Natural killer cell (primary cell): Measurements from ENCODE around the gene ST6GAL1. TPM values are rescaled to one million over a fixed set of nuclear protein-coding genes. Genes with fewer than 3 reads are reported as not detected.
"Not testable (repeated sequence)": the region's sequence is repeated elsewhere in the genome, so short reads cannot be mapped to it uniquely, and the experiment has no call there.

Source experiments
- ATAC-seq, 3 donors: fragments of 150-1000 bp in 2 of 3; fragments of 200-7000 bp in 1 of 3; cut with Tn5 transposase; 1 replicate in 1 of 3; 2 replicates in 2 of 3; pipeline ENCODE4 v1.10.0; 2021; ENCODE audit warnings: mild to moderate bottlenecking in 2 of 3, moderate library complexity in 2 of 3
- DNase-seq, 2 donors: peaks; one replicate each; pipeline versions ENCODE4 v3.0.0 to v3.0.0-alpha.2; 2013 to 2021; ENCODE audit warnings: mixed read lengths in 1 of 2
- H3K27ac ChIP-seq: one replicate; pipeline ENCODE4 v1.5.1; 2013; ENCODE audit warnings: mild to moderate bottlenecking, low read length
- H3K27me3 ChIP-seq: one replicate; pipeline ENCODE4 v1.6.1; 2013; ENCODE audit warnings: low read length; ENCODE audit not compliant: control insufficient read depth, insufficient read depth
- H3K36me3 ChIP-seq: one replicate; pipeline ENCODE4 v1.6.1; 2013; ENCODE audit warnings: low read length; ENCODE audit not compliant: control insufficient read depth, insufficient read depth
- H3K4me1 ChIP-seq: one replicate; pipeline ENCODE4 v1.6.1; 2013; ENCODE audit warnings: low read length; ENCODE audit not compliant: control insufficient read depth, insufficient read depth
- H3K4me3 ChIP-seq: one replicate; pipeline ENCODE4 v1.5.1; 2013; ENCODE audit warnings: low read length
- H3K9me3 ChIP-seq: one replicate; pipeline ENCODE4 v1.6.1; 2013; ENCODE audit warnings: low read length; ENCODE audit not compliant: control insufficient read depth, insufficient read depth
- H3K27ac Mint-ChIP-seq, 2 donors: one replicate each; pipeline ENCODE4 v1.8.0; 2022; ENCODE audit warnings: mild to moderate bottlenecking in 2 of 2, mixed read lengths in 2 of 2, moderate library complexity in 1 of 2
- H3K27me3 Mint-ChIP-seq, 2 donors: one replicate each; pipeline ENCODE4 v1.8.0; 2022; ENCODE audit warnings: low read depth in 2 of 2, mixed read lengths in 2 of 2
- H3K36me3 Mint-ChIP-seq: one replicate; pipeline ENCODE4 v1.8.0; 2022; ENCODE audit warnings: mixed read lengths
- H3K4me1 Mint-ChIP-seq, 2 donors: one replicate each; pipeline ENCODE4 v1.8.0; 2022; ENCODE audit warnings: mixed read lengths in 2 of 2
- H3K4me3 Mint-ChIP-seq: one replicate; pipeline ENCODE4 v1.8.0; 2022; ENCODE audit warnings: mild to moderate bottlenecking, moderate library complexity, mixed read lengths
- H3K9me3 Mint-ChIP-seq, 2 donors: one replicate each; pipeline ENCODE4 v1.8.0; 2022; ENCODE audit warnings: mixed read lengths in 2 of 2
- CTCF ChIP-seq: fragments of 200-600 bp; IDR thresholded peaks from one replicate; pipeline ENCODE4 v1.8.0; 2022; ENCODE audit warnings: antibody characterized with exemption
- WGBS: methylation state at CpG from one replicate; pipeline ENCODE4 v1.1.7; 2013; ENCODE audit warnings: missing lambda C conversion rate; ENCODE audit not compliant: insufficient coverage; 5-methylcytosine and 5-hydroxymethylcytosine counted together
- intact Hi-C: fragments of 100-400 bp; cut with micrococcal nuclease; formaldehyde crosslinking; loops from one replicate; pipeline ENCODE4 v1.14.2; 2022
- total RNA-seq, 4 donors: library from RNA; stranded (reverse); fragments of 120-200 nt in 1 of 4; gene quantifications; one replicate each; pipeline versions ENCODE4 v1.2.3 to v1.2.4, GENCODE V29; 2013 to 2022

Gene ST6GAL1
- total RNA-seq, 3 donors from 2014 or later (not counting 1 experiment from before 2014, with no cell fraction given): 121 to 182 (median 146) TPM

GRCh38 chr3:186953011-186953487, 22.7 kb downstream of the ST6GAL1 start:
- H3K27ac ChIP-seq: peak overlapping the region; percentile 14
- no peaks in the 10 kb centered on the region for H3K9me3 ChIP-seq
- peak; percentile 22 to 48 (median 28) for ATAC-seq
- H3K27me3 ChIP-seq: no peaks in the 10 kb centered on the region
- peak overlapping the region; percentile 59 for H3K4me3 Mint-ChIP-seq
- DNase-seq: peak in 1 of 2 donors; percentile 19
- no peak for TF ChIP-seq CTCF
- intact Hi-C loops: no loop called here
- peaks cover 8% of the 10 kb centered on the region for H3K36me3 Mint-ChIP-seq
- H3K4me1 Mint-ChIP-seq: peaks cover 96 to 97% of the 10 kb centered on the region in 2 donors
- H3K27me3 Mint-ChIP-seq: no peaks in the 10 kb centered on the region
- WGBS: 43% methylated on average over 4 of the region's 4 CpGs
- peak overlapping the region; percentile 76 to 78 for H3K27ac Mint-ChIP-seq
- H3K4me1 ChIP-seq: peaks cover 48% of the 10 kb centered on the region
- H3K4me3 ChIP-seq: no peak overlapping the region
- H3K36me3 ChIP-seq: peaks cover 11% of the 10 kb centered on the region
- H3K9me3 Mint-ChIP-seq: no peaks in the 10 kb centered on the region

DNA sequence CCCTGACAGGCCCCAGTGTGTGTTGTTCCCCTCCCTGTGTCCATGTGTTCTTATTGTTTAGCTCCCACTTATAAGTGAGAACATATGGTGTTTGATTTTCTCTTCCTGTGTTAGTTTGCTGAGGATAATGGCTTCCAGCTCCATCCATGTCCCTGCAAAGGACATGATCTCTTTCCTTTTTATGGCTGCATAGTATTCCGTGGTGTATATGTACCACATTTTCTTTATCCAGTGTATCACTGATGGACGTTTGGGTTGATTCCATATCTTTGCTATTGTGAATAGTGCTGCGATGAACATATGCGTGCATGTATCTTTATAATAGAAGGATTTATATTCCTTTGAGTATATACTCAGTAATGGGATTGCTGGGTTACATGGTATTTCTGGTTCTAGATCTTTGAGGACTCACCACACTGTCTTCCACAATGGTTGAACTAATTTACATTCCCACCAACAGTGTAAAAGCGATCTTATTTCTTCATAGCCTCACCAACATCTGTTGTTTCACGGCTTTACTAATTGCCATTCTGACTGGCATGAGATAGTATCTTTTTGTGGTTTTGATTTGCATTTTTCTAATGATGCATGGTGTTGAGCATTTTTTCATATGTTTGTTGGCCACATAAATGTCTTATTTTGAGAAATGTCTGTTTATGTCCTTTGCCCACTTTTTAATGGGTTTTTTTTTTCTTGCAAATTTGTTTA, 23.8 kb downstream of the ST6GAL1 start:
- peak overlapping the region; percentile 76 to 86 for H3K27ac Mint-ChIP-seq
- H3K27ac ChIP-seq, H3K36me3 Mint-ChIP-seq, H3K9me3 ChIP-seq, H3K36me3 ChIP-seq, intact Hi-C loops, H3K27me3 Mint-ChIP-seq, H3K4me3 ChIP-seq, H3K9me3 Mint-ChIP-seq, H3K27me3 ChIP-seq: not testable (repeated sequence)
- WGBS: 74% methylated on average over 3 of the region's 6 CpGs
- peak overlapping the region; percentile 84 for H3K4me3 Mint-ChIP-seq
- DNase-seq: peak in 1 of 2 donors; percentile 35
- ATAC-seq: peak in 1 of 3 donors; percentile 35
- peaks cover 88 to 89% of the 10 kb centered on the region in 2 donors for H3K4me1 Mint-ChIP-seq
- H3K4me1 ChIP-seq: peaks cover 48% of the 10 kb centered on the region

DNA sequence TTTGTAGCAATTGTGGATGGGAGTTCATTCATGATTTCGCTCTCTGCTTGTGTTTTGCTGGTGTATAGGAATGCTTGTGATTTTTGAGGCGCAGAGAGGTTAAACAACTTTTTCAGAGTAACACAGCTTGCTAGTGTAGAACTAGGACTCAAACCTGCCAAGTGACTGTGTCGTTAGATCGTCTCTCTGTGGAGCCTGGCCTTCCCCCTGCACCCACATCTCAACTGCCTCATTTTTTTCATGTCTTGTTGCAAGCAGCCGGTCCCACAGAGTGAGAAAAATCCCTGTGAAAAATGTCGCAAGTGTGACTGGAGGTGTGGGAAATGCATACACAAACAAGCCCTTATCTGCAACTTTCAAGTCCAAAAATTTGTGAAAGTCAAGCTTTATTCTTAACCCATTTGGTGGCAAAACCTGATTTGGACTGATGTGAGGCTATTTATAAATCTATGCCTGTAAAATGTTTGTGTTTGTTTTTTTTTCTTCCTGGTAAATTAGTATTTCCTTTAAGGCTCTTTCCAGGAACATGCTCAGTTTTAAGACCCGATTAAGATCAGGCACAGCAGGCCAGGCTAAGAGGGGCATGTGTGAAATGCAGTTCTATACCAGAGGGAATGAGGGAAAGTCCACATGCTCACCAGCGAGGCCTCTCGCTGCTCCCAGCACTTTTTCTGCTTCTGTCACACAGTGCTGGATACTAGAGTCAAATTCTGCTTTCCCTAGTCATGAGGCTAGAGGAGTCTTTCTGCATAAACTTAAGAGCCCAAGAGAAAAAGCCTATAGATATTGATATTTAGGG, 25.8 kb downstream of the ST6GAL1 start:
- no peak for TF ChIP-seq CTCF

More for the DNA sequence above, 25.8 kb downstream of the ST6GAL1 start:
- Histone ChIP-seq H3K36me3 (peaks cover under 1% of the 10 kb centered on the region), H3K27me3 (no peaks in the 10 kb centered on the region), H3K27ac (peak overlapping the region; percentile 17), H3K4me3 (no peak overlapping the region), H3K4me1 (peaks cover 60% of the 10 kb centered on the region), H3K9me3 (no peaks in the 10 kb centered on the region)
- Mint-ChIP-seq H3K4me3 (peak overlapping the region; percentile 84), H3K27me3 (no peaks in the 10 kb centered on the region), H3K27ac (peak overlapping the region; percentile 76 to 86), H3K4me1 (peaks cover 87 to 88% of the 10 kb centered on the region in 2 donors), H3K36me3 (peaks cover 8% of the 10 kb centered on the region), H3K9me3 (no peaks in the 10 kb centered on the region)
- intact Hi-C loops: loop anchor here (1.0 kb wide), 1 partner anchor 24 kb away; no protein-coding TSS in a partner anchor
- WGBS: 69% methylated on average over 7 of the region's 9 CpGs
- ATAC-seq (peak; percentile 85 to 88 (median 87)), DNase-seq (peak; percentile 35 to 51)
